ENCODE measurements around the gene DPH7.
A peak's percentile ranks its signal among the peaks of the same experiment; 100 is the strongest.

DPH7 gene

GRCh38 chr9:137509198-137509597 is 69.5 kb downstream of the DPH7 start:
- TF ChIP-seq ZC3H10 (CRISPR knock-in tag; IDR thresholded peaks at IDR 0.05) (no peak), ISL1 (CRISPR knock-in tag; IDR thresholded peaks at IDR 0.05) (no peak), RARB (CRISPR knock-in tag; IDR thresholded peaks at IDR 0.05) (no peak), TSHZ2 (CRISPR knock-in tag; IDR thresholded peaks at IDR 0.05) (no peak), TCF4 (CRISPR knock-in tag; IDR thresholded peaks at IDR 0.05; ENCODE audit: borderline replicate concordance) (no peak), ZNF70 (CRISPR knock-in tag; IDR thresholded peaks at IDR 0.05) (no peak), OSR1 (CRISPR knock-in tag; IDR thresholded peaks at IDR 0.05) (no peak), GLIS3 (CRISPR knock-in tag; IDR thresholded peaks at IDR 0.05) (no peak), CREB5 (CRISPR knock-in tag; IDR thresholded peaks at IDR 0.05; ENCODE audit: low read depth) (no peak), BACH2 (CRISPR knock-in tag; IDR thresholded peaks at IDR 0.05; ENCODE audit: borderline replicate concordance) (no peak), CSRNP3 (CRISPR knock-in tag; IDR thresholded peaks at IDR 0.05) (no peak)
- no peak for ATAC-seq

- peak; percentile 22; the same call in 2 of the 3 replicates for ATAC-seq
Observed at GRCh38 chr9:137506702-137507171, 72.0 kb downstream of the DPH7 start.

GRCh38 chr9:137506274-137506673 is 72.5 kb downstream of the DPH7 start:
- ATAC-seq, result no peak
- TF ChIP-seq CREB5 (CRISPR knock-in tag; IDR thresholded peaks at IDR 0.05; ENCODE audit: low read depth) (no peak), BACH2 (CRISPR knock-in tag; IDR thresholded peaks at IDR 0.05; ENCODE audit: borderline replicate concordance) (no peak), ZNF70 (CRISPR knock-in tag; IDR thresholded peaks at IDR 0.05) (no peak), ZFP30 (CRISPR knock-in tag; IDR thresholded peaks at IDR 0.05) (no peak), ISL1 (CRISPR knock-in tag; IDR thresholded peaks at IDR 0.05) (no peak), TOX (CRISPR knock-in tag; IDR thresholded peaks at IDR 0.05; ENCODE audit: borderline replicate concordance) (no peak), GLIS3 (CRISPR knock-in tag; IDR thresholded peaks at IDR 0.05) (no peak), TSHZ2 (CRISPR knock-in tag; IDR thresholded peaks at IDR 0.05) (no peak), RARB (CRISPR knock-in tag; IDR thresholded peaks at IDR 0.05) (no peak), TCF4 (CRISPR knock-in tag; IDR thresholded peaks at IDR 0.05; ENCODE audit: borderline replicate concordance) (no peak), ZFP3 (CRISPR knock-in tag; IDR thresholded peaks at IDR 0.05) (no peak), PPARA (CRISPR knock-in tag; IDR thresholded peaks at IDR 0.05; ENCODE audit: borderline replicate concordance) (no peak), OSR1 (CRISPR knock-in tag; IDR thresholded peaks at IDR 0.05) (no peak), ZNF565 (CRISPR knock-in tag; conservative IDR thresholded peaks at IDR 0.05; ENCODE audit: low read depth) (no peak), ZC3H10 (CRISPR knock-in tag; IDR thresholded peaks at IDR 0.05) (no peak), ZNF8 (CRISPR knock-in tag; IDR thresholded peaks at IDR 0.05) (no peak)

More at GRCh38 chr9:137506702-137507171, 72.0 kb downstream of the DPH7 start:
- no peak for TF ChIP-seq ZNF70 (CRISPR knock-in tag; IDR thresholded peaks at IDR 0.05)
- no peak for TF ChIP-seq SNAI2 (CRISPR knock-in tag; IDR thresholded peaks at IDR 0.05)
- TF ChIP-seq CSDC2 (CRISPR knock-in tag; IDR thresholded peaks at IDR 0.05), result no peak
